ENCODE measurements around the gene ZNF506. TPM values are rescaled to one million over a fixed set of nuclear protein-coding genes. Genes with fewer than 3 reads are reported as not detected.
A peak's percentile ranks its signal among the peaks of the same experiment; 100 is the strongest.
"Not testable (repeated sequence)": the region's sequence is repeated elsewhere in the genome, so short reads cannot be mapped to it uniquely, and the experiment has no call there.

The ZNF506 gene
- polyA plus RNA-seq (2013, experiment 1 of 2), result 8.5 TPM
- 8.5 TPM for polyA plus RNA-seq (2013, experiment 2 of 2)

- Histone ChIP-seq H4K91ac (ENCODE audit: low read length) (peak within 1 kb of the TSS; percentile 77), H3K9ac (ENCODE audit: low read length) (peak within 1 kb of the TSS; percentile 97), H2AFZ (ENCODE audit: low read depth, low read length) (peak within 1 kb of the TSS; percentile 99), H3K4ac (ENCODE audit: low read depth in 1 of 2, low read length in 2 of 2) (peak within 1 kb of the TSS; percentile 6 to 92), H2AK5ac (ENCODE audit: low read length, severe bottlenecking) (no peak within 1 kb of the TSS), H3K79me1 (replicated peaks; ENCODE audit: low read length, poor library complexity, severe bottlenecking) (peaks cover 12% of the 10 kb centered on the region), H3K27ac (ENCODE audit: low read length, poor library complexity, severe bottlenecking) (peak within 1 kb of the TSS; percentile 95), H3K18ac (ENCODE audit: low read depth in 1 of 2, low read length in 2 of 2) (peak within 1 kb of the TSS; percentile 91 to 99), H3K4me2 (ENCODE audit: low read length, poor library complexity, severe bottlenecking) (peak within 1 kb of the TSS; percentile 69), H2BK120ac (ENCODE audit: low read depth, low read length) (peak within 1 kb of the TSS; percentile 42), H3K4me3 (ENCODE audit: insufficient read depth in 1 of 2, low read depth in 1 of 2, low read length in 2 of 2) (peak within 1 kb of the TSS; percentile 78 to 82), H2BK15ac (ENCODE audit: low read depth, poor library complexity, severe bottlenecking) (no peak within 1 kb of the TSS), H3K4me1 (ENCODE audit: control insufficient read depth, insufficient read depth, low read depth, low read length) (no peaks in the 10 kb centered on the region), H3K27me3 (ENCODE audit: control insufficient read depth in 1 of 2, insufficient read depth in 1 of 2, low read length in 2 of 2) (no peaks in the 10 kb centered on the region), H3K23ac (ENCODE audit: low read length in 2 of 2) (peak within 1 kb of the TSS in 1 of 2 experiments; percentile 32), H2BK5ac (ENCODE audit: low read depth, low read length, poor library complexity, severe bottlenecking) (peak within 1 kb of the TSS; percentile 77), H3K9me3 (ENCODE audit: control insufficient read depth, low read length) (peaks cover 86% of the 10 kb centered on the region), H3K14ac (ENCODE audit: low read length in 2 of 2) (peak within 1 kb of the TSS in 1 of 2 experiments; percentile 98), H4K8ac (ENCODE audit: low read length) (peak within 1 kb of the TSS; percentile 94), H2BK12ac (ENCODE audit: low read length in 2 of 2) (peak within 1 kb of the TSS in 1 of 2 experiments; percentile 48), H3K36me3 (ENCODE audit: control insufficient read depth in 1 of 2, insufficient read depth in 2 of 2, low read depth in 1 of 2, low read length in 2 of 2) (peaks cover 15 to 23% of the 10 kb centered on the region in 2 experiments)
- WGBS, result 1% methylated on average over 28 of the region's 28 CpGs
- peak; percentile 98 for DNase-seq
These were observed at the start of gene ZNF506 for GRCh38 chr19:19821366-19821951. TSS of gene ZNF506 (minus strand) at chr19:19821750. CDS start at chr19:19821603, 147 bp downstream.

GRCh38 chr19:19870086-19870485 is 48.5 kb upstream of the ZNF506 start:
- H3K23ac ChIP-seq (ENCODE audit: low read length in 2 of 2); H2BK5ac ChIP-seq (ENCODE audit: low read depth, low read length, poor library complexity, severe bottlenecking); H2BK12ac ChIP-seq (ENCODE audit: low read length in 2 of 2); H4K8ac ChIP-seq (ENCODE audit: low read length); H2BK15ac ChIP-seq (ENCODE audit: low read depth, poor library complexity, severe bottlenecking); H2AFZ ChIP-seq (ENCODE audit: low read depth, low read length); H2AK5ac ChIP-seq (ENCODE audit: low read length, severe bottlenecking); H2BK120ac ChIP-seq (ENCODE audit: low read depth, low read length); H3K14ac ChIP-seq (ENCODE audit: low read length in 2 of 2); H3K27me3 ChIP-seq (ENCODE audit: control insufficient read depth in 1 of 2, insufficient read depth in 1 of 2, low read length in 2 of 2); H3K18ac ChIP-seq (ENCODE audit: low read depth in 1 of 2, low read length in 2 of 2); H4K91ac ChIP-seq (ENCODE audit: low read length); DNase-seq; H3K4me3 ChIP-seq (ENCODE audit: insufficient read depth in 1 of 2, low read depth in 1 of 2, low read length in 2 of 2); H3K4ac ChIP-seq (ENCODE audit: low read depth in 1 of 2, low read length in 2 of 2); H3K4me1 ChIP-seq (ENCODE audit: control insufficient read depth, insufficient read depth, low read depth, low read length); H3K4me2 ChIP-seq (ENCODE audit: low read length, poor library complexity, severe bottlenecking); H3K9ac ChIP-seq (ENCODE audit: low read length); H3K27ac ChIP-seq (ENCODE audit: low read length, poor library complexity, severe bottlenecking): not testable (repeated sequence)
- peaks cover 54% of the 10 kb centered on the region for H3K9me3 ChIP-seq (ENCODE audit: control insufficient read depth, low read length)
- 100% methylated on average over 2 of the region's 5 CpGs for WGBS
- peaks cover 22% of the 10 kb centered on the region for H3K79me1 ChIP-seq (replicated peaks; ENCODE audit: low read length, poor library complexity, severe bottlenecking)
- peaks cover 0 to 15% of the 10 kb centered on the region in 2 experiments for H3K36me3 ChIP-seq (ENCODE audit: control insufficient read depth in 1 of 2, insufficient read depth in 2 of 2, low read depth in 1 of 2, low read length in 2 of 2)

- peak overlapping the region in 1 of 2 experiments; percentile 32 for H3K14ac ChIP-seq (ENCODE audit: low read length in 2 of 2)
- no peak overlapping the region for H3K23ac ChIP-seq (ENCODE audit: low read length in 2 of 2)
- peaks cover 0 to 8% of the 10 kb centered on the region in 2 experiments for H3K36me3 ChIP-seq (ENCODE audit: control insufficient read depth in 1 of 2, insufficient read depth in 2 of 2, low read depth in 1 of 2, low read length in 2 of 2)
- peak overlapping the region; percentile 92 for H3K9ac ChIP-seq (ENCODE audit: low read length)
- H3K4me2 ChIP-seq (ENCODE audit: low read length, poor library complexity, severe bottlenecking), result peak overlapping the region; percentile 86
- H2AK5ac ChIP-seq (ENCODE audit: low read length, severe bottlenecking), result no peak overlapping the region
- peaks cover 2% of the 10 kb centered on the region for H3K4me1 ChIP-seq (ENCODE audit: control insufficient read depth, insufficient read depth, low read depth, low read length)
- H3K79me1 ChIP-seq (replicated peaks; ENCODE audit: low read length, poor library complexity, severe bottlenecking), result peaks cover 12% of the 10 kb centered on the region
- no peaks in the 10 kb centered on the region for H3K27me3 ChIP-seq (ENCODE audit: control insufficient read depth in 1 of 2, insufficient read depth in 1 of 2, low read length in 2 of 2)
- H3K4me3 ChIP-seq (ENCODE audit: insufficient read depth in 1 of 2, low read depth in 1 of 2, low read length in 2 of 2), result peak overlapping the region; percentile 77 to 86
- H2BK5ac ChIP-seq (ENCODE audit: low read depth, low read length, poor library complexity, severe bottlenecking), result peak overlapping the region; percentile 57
- H3K4ac ChIP-seq (ENCODE audit: low read depth in 1 of 2, low read length in 2 of 2), result no peak overlapping the region
- H3K9me3 ChIP-seq (ENCODE audit: control insufficient read depth, low read length), result peaks cover 48% of the 10 kb centered on the region
- no peak overlapping the region for H2AFZ ChIP-seq (ENCODE audit: low read depth, low read length)
- H2BK15ac ChIP-seq (ENCODE audit: low read depth, poor library complexity, severe bottlenecking), result no peak overlapping the region
- H3K18ac ChIP-seq (ENCODE audit: low read depth in 1 of 2, low read length in 2 of 2), result peak overlapping the region in 1 of 2 experiments; percentile 61
- 3% methylated on average over 22 of the region's 23 CpGs for WGBS
- H4K8ac ChIP-seq (ENCODE audit: low read length), result peak overlapping the region; percentile 84
- DNase-seq, result peak; percentile 18
- H2BK12ac ChIP-seq (ENCODE audit: low read length in 2 of 2), result no peak overlapping the region
- peak overlapping the region; percentile 85 for H3K27ac ChIP-seq (ENCODE audit: low read length, poor library complexity, severe bottlenecking)
- no peak overlapping the region for H2BK120ac ChIP-seq (ENCODE audit: low read depth, low read length)
- no peak overlapping the region for H4K91ac ChIP-seq (ENCODE audit: low read length)
These were observed 45.2 kb upstream of the ZNF506 start for GRCh38 chr19:19866611-19867248.
